GM18868 (cell line): ENCODE data around the gene FAM13A.
"Not testable (repeated sequence)": the region's sequence is repeated elsewhere in the genome, so short reads cannot be mapped to it uniquely, and the experiment has no call there.

ENCODE experiments used
- ATAC-seq: cut with Tn5 transposase; IDR thresholded peaks from one replicate; pipeline ENCODE4 v1.9.1; 2021; ENCODE audit warnings: mild to moderate bottlenecking, moderate library complexity; ENCODE audit not compliant: unreplicated experiment

Gene FAM13A

DNA sequence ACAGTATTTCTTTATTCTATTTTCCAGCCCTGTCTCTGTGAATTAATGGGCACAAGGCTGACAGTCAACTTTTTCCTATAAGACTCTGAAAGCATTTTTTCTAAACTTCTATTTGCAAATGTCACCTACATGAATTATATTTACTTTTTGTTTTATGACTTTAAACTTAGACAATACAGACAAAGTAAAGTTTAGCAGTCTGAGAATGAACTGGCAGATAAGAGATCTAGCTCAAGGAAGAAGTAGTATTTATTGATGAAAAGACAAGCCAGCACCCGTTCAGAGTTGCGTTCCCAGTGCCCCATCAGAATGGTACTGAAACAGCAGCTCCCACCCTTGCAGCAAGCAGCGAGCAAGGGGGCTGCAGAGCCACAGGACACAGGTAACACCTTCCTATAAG lies 148.5 kb downstream of the FAM13A start:
- no peak for ATAC-seq

GRCh38 chr4:88908003-88908402 lies 149.0 kb downstream of the FAM13A start:
- no peak for ATAC-seq

GRCh38 chr4:88907478-88907877 lies 149.5 kb downstream of the FAM13A start:
- no peak for ATAC-seq

- ATAC-seq = not testable (repeated sequence)
Observed at GRCh38 chr4:88904240-88904639, 152.7 kb downstream of the FAM13A start.

DNA sequence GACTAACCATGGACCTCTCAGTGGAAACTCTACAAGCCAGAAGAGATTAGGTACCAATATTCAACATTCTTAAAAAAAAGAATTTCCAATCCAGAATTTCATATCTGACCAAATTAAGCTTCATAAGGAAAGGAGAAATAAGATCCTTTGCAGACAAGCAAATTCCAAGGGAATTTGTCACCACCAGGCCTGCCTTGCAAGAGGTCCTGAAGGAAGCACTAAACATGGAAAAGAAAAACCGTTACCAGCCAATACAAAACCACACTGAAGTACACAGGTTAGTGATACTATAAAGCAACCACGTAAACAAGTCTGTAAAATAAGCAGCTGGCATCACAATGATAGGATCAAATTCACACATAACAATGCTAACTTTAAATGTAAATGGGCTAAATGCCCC lies 156.6 kb downstream of the FAM13A start:
- no peak for ATAC-seq

DNA sequence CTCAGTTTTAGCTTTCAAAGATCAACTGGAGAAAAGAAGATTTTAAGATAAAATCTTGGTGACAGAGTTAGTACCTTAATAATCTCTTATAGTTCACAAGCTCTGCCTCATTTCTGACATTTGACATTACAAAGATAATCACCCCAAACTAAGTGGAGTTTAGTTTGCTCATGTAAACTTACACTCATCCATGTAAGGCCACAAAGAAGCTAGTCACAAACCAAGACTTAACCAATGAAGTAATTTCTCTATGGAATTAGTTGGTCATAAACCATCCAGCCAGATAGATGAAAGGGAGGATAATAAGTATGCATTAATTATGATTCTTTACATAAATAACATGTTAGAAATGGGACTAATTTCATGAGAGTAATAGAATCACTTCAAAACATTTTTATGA lies 159.2 kb downstream of the FAM13A start:
- no peak for ATAC-seq

DNA sequence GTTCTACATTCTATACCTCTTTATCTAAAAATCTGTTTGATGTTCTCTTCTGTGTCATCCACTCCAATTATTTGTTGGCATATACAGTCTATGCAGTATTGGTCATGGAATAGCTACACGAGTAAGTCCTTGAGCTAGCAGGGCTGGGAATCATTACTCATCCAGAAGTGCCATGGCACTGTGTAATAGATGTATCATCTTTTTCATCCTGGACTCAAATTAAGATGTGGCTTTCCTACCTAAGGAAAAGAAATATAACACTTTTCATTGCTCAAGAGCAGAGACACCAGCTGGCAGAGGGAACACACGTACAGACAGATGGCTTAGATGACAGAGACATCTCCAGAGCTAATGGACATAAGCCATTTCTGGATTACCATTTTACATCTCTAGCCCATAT lies 159.8 kb downstream of the FAM13A start:
- ATAC-seq = no peak

GRCh38 chr4:88893961-88894360 lies 163.0 kb downstream of the FAM13A start:
- ATAC-seq = no peak

GRCh38 chr4:88892646-88893045 lies 164.3 kb downstream of the FAM13A start:
- no peak for ATAC-seq

DNA sequence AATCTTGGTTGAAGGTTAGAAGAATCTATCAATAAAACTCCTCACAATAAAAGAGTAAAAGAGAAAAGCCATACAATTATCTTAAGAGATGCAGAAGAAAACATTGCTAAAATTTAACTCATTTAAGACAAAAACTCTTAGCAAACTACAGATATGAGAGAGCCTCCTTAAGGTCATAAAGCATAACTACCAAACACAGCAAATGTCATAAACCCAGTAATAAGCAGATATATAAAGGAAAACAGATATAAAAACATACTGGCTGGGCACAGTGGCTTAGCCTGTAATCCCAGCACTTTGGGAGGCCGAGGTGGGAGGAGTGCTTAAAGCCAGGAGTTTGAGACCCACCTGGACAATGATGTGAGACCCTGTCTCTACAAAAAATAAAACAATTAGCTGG lies 165.3 kb downstream of the FAM13A start:
- ATAC-seq = no peak

DNA sequence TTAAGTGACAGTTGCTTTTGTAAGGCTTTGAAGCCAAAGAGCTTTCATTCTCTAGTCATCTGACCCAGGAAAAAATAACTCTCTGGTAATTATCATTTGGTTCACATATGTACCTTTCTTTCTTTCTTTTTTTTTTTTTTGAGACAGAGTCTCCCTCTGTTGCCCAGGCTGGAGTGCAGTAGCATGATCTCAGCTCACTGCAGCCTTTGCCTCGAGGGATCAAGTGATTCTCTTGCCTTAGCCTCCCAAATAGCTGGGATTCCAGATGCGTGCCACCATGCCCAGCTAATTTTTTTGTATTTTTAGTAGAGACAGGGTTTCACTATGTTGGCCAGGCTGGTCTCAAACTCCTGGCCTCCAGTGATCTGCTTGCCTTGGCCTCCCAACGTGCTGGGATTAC lies 169.6 kb downstream of the FAM13A start:
- ATAC-seq = not testable (repeated sequence)

- ATAC-seq = no peak
Observed at GRCh38 chr4:88881227-88881569, 175.8 kb downstream of the FAM13A start.

GRCh38 chr4:88880501-88881226 lies 176.3 kb downstream of the FAM13A start:
- no peak for ATAC-seq

- no peak for ATAC-seq
Observed at GRCh38 chr4:88879991-88880390, 177.0 kb downstream of the FAM13A start.

DNA sequence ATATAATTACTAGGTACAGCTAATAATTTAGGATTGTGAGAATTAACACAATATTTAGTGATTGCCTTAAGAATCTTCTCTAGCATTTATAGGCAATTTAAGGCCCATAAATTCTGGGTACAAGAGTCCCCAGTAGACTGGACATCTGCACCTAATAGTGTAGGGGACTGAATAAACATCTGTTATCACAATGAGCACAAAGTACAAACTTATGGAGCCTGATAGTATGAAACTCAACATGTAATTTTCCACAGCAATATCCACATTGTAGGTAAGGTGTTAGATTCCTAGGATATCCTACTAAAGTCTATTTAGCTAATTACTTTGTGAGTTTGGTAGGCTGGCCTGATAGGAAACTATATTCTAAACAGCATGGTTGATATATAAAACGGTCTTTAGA lies 178.3 kb downstream of the FAM13A start:
- ATAC-seq = no peak

DNA sequence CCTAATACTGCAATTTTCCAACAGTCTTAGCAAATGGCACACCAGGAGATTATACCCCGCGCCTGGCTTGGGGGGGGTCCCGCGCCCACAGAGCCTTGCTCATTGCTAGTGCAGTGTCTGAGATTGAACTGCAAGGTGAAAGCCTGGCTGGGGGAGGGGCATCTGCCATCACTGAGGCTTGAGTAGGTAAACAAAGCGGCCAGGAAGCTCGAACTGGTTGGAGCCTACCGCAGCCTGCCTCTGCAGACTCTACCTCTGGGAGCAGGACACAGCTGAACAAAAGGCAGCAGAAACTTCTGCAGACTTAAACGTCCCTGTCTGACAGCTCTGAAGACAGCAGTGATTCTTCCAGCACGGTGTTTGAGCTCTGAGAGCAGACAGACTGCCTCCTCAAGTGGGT lies 186.6 kb downstream of the FAM13A start:
- no peak for ATAC-seq

GRCh38 chr4:88868510-88868909 lies 188.5 kb downstream of the FAM13A start:
- no peak for ATAC-seq

DNA sequence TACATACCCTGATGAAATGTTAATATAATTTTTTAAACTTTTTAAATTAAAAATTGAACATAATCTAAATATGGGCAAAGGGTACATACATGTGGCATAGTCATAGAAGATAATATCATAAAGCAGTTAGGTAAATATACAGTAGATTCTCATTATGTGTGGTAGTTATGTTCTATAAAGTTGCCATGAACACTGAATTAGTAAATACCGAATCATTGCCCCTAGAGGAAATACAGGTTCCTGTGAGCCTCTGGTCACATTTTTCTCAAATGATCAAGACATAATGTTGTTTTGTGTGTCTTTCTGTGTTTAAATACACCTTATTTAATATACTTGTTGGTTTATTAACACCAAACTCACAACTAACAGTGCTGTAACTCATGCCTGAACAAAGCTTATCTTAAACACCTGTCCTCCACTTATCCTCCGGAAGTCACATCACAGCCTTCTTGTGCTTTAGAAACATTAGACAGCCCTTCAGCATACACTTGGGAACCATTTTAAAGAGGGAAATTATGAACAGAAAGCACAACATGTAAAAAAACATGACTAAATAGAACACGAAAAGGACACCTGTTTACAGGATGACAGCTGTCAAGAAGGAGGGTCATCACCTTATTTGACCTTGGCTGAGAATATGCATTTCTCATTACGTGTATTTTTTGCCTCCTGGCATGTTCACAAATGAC lies 190.0 kb downstream of the FAM13A start:
- ATAC-seq = no peak

GRCh38 chr4:88865466-88865865 lies 191.5 kb downstream of the FAM13A start:
- ATAC-seq = no peak

GRCh38 chr4:88865046-88865445 lies 191.9 kb downstream of the FAM13A start:
- ATAC-seq = no peak

GRCh38 chr4:88860586-88860985 lies 196.4 kb downstream of the FAM13A start:
- no peak for ATAC-seq

- peak; percentile 21 for ATAC-seq
Observed at GRCh38 chr4:88859191-88859812, 197.7 kb downstream of the FAM13A start.
